A673 (cell line): ENCODE results near the gene ZNF208. TPM values are rescaled to one million over a fixed set of nuclear protein-coding genes. Genes with fewer than 3 reads are reported as not detected.

Experiments used
- BruUV-seq: library from RNA; stranded (reverse); fragments of 400-500 nt; replicated peaks from 2 replicates; lab custom pipeline; 2021; lab: Mats Ljungman, UMichigan
- CTCF ChIA-PET: fragments of 300-600 bp; sonication (Branson Sonifier 250); formaldehyde crosslinking; loops from one replicate; lab custom pipeline; 2022; ENCODE audit warnings: antibody characterized with exemption; lab: Charles Lee
- POLR2A ChIA-PET: fragments of 300-600 bp; sonication (Branson Sonifier 250); formaldehyde crosslinking; loops from one replicate; lab custom pipeline; 2022; ENCODE audit warnings: antibody characterized with exemption; ENCODE audit not compliant: low non-redundant PET; lab: Charles Lee
- DNase-seq: peaks from one replicate; pipeline ENCODE4 v3.0.0-alpha.2; 2015; ENCODE audit warnings: low spot score
- H3K27ac ChIP-seq: fragments of 200-600 bp; sonication (generic); 2 replicates; pipeline ENCODE4 v1.5.1; 2016; ENCODE audit warnings: mixed run types, low read depth, mild to moderate bottlenecking, mixed read lengths, antibody characterized with exemption, low read length; ENCODE audit not compliant: poor library complexity, severe bottlenecking
- H3K27me3 ChIP-seq: fragments of 200-600 bp; sonication (generic); replicated peaks from 2 replicates; pipeline ENCODE4 v1.6.1; 2017; ENCODE audit warnings: mixed run types, low read depth, mild to moderate bottlenecking, mixed read lengths, antibody characterized with exemption, low read length; ENCODE audit not compliant: insufficient read depth, poor library complexity
- H3K36me3 ChIP-seq: fragments of 200-600 bp; sonication (generic); 2 replicates; pipeline ENCODE4 v1.6.1; 2016; ENCODE audit warnings: mixed run types, mild to moderate bottlenecking, mixed read lengths, antibody characterized with exemption, low read length; ENCODE audit not compliant: insufficient read depth, poor library complexity, severe bottlenecking
- H3K4me1 ChIP-seq: fragments of 200-600 bp; sonication (generic); 2 replicates; pipeline ENCODE4 v1.6.1; 2017; ENCODE audit warnings: mixed run types, mild to moderate bottlenecking, mixed read lengths, antibody characterized with exemption, low read length; ENCODE audit not compliant: insufficient read depth, poor library complexity, severe bottlenecking
- H3K4me3 ChIP-seq: fragments of 200-600 bp; sonication (generic); 2 replicates; pipeline ENCODE4 v1.5.1; 2016; ENCODE audit warnings: low read depth, mixed run types, mild to moderate bottlenecking, mixed read lengths, low read length; ENCODE audit not compliant: poor library complexity, severe bottlenecking
- H3K9me3 ChIP-seq: fragments of 200-600 bp; sonication (generic); 2 replicates; pipeline ENCODE4 v1.6.1; 2016; ENCODE audit warnings: mixed run types, low read depth, mild to moderate bottlenecking, mixed read lengths, antibody characterized with exemption, low read length; ENCODE audit not compliant: poor library complexity, severe bottlenecking
- EZH2 ChIP-seq: fragments of 200-600 bp; sonication (generic); IDR thresholded peaks from 2 replicates; pipeline ENCODE4 v1.6.1; 2017; ENCODE audit warnings: borderline replicate concordance, low read depth, mild to moderate bottlenecking, mixed read lengths, antibody characterized with exemption, low read length; ENCODE audit not compliant: poor library complexity, severe bottlenecking
- intact Hi-C: fragments of 100-400 bp; cut with micrococcal nuclease; formaldehyde crosslinking; loops from one replicate; pipeline ENCODE4 v1.10.0; 2022; ENCODE audit not compliant: unreplicated experiment
- total RNA-seq: library from RNA; stranded (reverse); gene quantifications from 2 replicates; pipeline ENCODE4 v1.2.3, GENCODE V29; 2021
- TF ChIP-seq, protein P1 (sequence below): fragments of 300-800, 200-600 bp; sonication (generic); conservative IDR thresholded peaks from 2 replicates; pipeline ENCODE4 v1.5.1; 2017; ENCODE audit warnings: low read depth, mild to moderate bottlenecking, antibody characterized with exemption, low read length, moderate library complexity, mixed read lengths

ZNF208 gene
- total RNA-seq, 1 experiment from 2014 or later: not detected

DNA sequence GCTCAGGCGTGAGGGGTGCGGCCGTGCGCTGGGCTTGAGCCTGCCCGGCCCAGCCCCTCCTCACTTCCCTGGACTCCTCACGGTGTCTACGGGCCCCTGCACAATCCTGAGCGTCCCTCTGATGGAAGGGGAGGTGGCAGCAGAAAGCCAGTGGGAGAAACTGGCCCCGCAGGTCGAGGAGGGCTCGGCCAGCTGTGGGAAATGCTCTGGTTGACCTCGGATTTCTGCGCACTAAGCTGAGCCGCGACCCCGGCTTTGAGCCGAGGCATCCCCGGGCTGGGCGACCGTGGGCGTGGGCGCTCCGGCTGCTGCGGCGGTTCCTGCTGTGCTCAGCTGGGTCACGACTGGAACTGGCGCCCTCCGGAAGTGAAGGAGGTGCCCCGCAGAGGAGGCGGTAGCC, 70.1 kb downstream of the ZNF208 start:
- ChIA-PET POLR2A (no interaction called here), CTCF (no interaction called here)
- H3K4me1 ChIP-seq: no peaks in the 10 kb centered on the region
- BruUV-seq: no TSS peak
- TF ChIP-seq EZH2: no peak
- TF ChIP-seq, protein P1, sequence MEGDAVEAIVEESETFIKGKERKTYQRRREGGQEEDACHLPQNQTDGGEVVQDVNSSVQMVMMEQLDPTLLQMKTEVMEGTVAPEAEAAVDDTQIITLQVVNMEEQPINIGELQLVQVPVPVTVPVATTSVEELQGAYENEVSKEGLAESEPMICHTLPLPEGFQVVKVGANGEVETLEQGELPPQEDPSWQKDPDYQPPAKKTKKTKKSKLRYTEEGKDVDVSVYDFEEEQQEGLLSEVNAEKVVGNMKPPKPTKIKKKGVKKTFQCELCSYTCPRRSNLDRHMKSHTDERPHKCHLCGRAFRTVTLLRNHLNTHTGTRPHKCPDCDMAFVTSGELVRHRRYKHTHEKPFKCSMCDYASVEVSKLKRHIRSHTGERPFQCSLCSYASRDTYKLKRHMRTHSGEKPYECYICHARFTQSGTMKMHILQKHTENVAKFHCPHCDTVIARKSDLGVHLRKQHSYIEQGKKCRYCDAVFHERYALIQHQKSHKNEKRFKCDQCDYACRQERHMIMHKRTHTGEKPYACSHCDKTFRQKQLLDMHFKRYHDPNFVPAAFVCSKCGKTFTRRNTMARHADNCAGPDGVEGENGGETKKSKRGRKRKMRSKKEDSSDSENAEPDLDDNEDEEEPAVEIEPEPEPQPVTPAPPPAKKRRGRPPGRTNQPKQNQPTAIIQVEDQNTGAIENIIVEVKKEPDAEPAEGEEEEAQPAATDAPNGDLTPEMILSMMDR: no peak
- no peaks in the 10 kb centered on the region for H3K27me3 ChIP-seq
- intact Hi-C loops: no loop called here
- H3K4me3 ChIP-seq: no peak overlapping the region
- no peak for DNase-seq
- H3K36me3 ChIP-seq: no peaks in the 10 kb centered on the region
- H3K27ac ChIP-seq: no peak overlapping the region
- H3K9me3 ChIP-seq: peaks cover 24% of the 10 kb centered on the region

DNA sequence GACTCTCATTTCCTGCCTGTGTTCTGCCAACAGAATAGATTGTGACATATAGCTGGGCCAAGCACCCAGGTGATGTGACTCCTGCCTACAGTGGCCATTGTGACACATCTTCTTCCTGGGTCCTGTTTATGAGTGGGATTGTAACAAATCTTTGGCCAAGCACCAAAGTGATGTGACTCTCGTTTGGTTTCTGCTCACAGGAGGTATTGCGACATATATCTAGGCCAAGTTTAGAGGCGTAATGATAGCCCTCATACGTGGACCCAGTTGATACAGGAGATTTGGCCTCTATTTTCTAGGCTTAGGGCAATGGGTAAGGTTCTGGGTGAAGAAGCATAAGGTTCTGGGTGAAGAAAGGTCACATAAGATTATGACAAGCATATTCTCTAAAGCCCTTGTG, 76.2 kb downstream of the ZNF208 start:
- Histone ChIP-seq H3K9me3 (peaks cover 26% of the 10 kb centered on the region), H3K27ac (no peak overlapping the region), H3K4me3 (no peak overlapping the region), H3K4me1 (no peaks in the 10 kb centered on the region), H3K27me3 (no peaks in the 10 kb centered on the region), H3K36me3 (no peaks in the 10 kb centered on the region)
- POLR2A ChIA-PET: no interaction called here
- CTCF ChIA-PET: no interaction called here
- DNase-seq: no peak
- BruUV-seq: no TSS peak
- TF ChIP-seq, protein P1: no peak
- TF ChIP-seq EZH2: no peak
- intact Hi-C loops: no loop called here

DNA sequence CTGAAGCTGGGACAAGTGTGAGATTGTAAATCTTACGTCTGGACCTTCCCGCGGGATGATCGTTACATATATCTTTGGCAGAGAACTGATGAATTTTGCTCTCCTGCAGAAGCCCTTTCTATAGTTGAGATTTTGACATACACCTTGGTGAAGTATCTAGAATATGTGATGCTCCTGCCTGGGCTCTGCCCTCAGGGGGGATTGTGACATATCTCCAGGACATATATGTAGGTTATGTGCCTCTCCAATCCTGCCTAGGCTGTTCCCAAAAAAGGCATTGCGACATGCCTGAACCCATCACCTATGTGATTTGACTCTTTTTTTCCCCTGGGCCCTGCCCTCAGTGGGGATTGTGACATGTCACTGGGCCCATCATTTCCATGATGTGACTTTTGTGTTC, 76.6 kb downstream of the ZNF208 start:
- no peak overlapping the region for H3K4me3 ChIP-seq
- peaks cover 30% of the 10 kb centered on the region for H3K9me3 ChIP-seq
- intact Hi-C loops: no loop called here
- no peaks in the 10 kb centered on the region for H3K4me1 ChIP-seq
- BruUV-seq: no TSS peak
- no peaks in the 10 kb centered on the region for H3K27me3 ChIP-seq
- ChIA-PET CTCF (no interaction called here), POLR2A (no interaction called here)
- DNase-seq: no peak
- no peaks in the 10 kb centered on the region for H3K36me3 ChIP-seq
- no peak overlapping the region for H3K27ac ChIP-seq
- TF ChIP-seq EZH2: no peak
- TF ChIP-seq, protein P1: no peak
